ENCODE results near the gene TAF11L8. TPM values are rescaled to one million over a fixed set of nuclear protein-coding genes. Genes with fewer than 3 reads are reported as not detected.
"Not testable (repeated sequence)": the region's sequence is repeated elsewhere in the genome, so short reads cannot be mapped to it uniquely, and the experiment has no call there.

Gene TAF11L8
- not detected in 2 replicates for total RNA-seq
- long read RNA-seq = 0 reads

DNA sequence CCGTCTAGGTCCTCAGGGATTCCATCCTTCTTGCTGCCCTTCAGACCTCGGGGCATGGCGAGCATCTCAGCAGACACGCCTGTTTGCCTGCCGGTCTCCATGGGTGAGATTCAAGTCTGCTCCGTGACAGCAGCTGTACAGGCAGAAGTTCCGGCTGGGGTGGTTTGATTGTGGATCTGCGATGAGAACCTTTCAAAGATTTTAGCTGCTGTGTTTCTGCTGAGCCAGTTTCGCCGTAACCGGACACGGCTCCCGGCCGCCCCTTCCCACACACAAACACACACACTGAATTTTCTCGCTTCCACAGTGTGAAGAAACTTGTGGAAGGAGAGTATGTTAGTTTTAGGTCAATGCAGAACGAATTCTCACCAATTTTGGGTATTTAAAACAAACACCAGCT lies at the start of gene TAF11L8:
TSS of gene TAF11L8 (minus strand) at position 101 of the 400 bp plus-strand sequence.
- not testable (repeated sequence) for H3K27me3 Mint-ChIP-seq (ENCODE audit: low read depth); H3K27ac Mint-ChIP-seq (ENCODE audit: unreplicated experiment); H3K4me1 Mint-ChIP-seq; H3K36me3 Mint-ChIP-seq (ENCODE audit: low read depth); H3K9me3 Mint-ChIP-seq; DNase-seq (ENCODE audit: low read depth, low spot score); H3K4me3 Mint-ChIP-seq

- Mint-ChIP-seq H3K4me1 (no peaks in the 10 kb centered on the region), H3K27ac (ENCODE audit: unreplicated experiment) (no peak within 1 kb of the TSS), H3K9me3 (peaks cover 5% of the 10 kb centered on the region), H3K27me3 (ENCODE audit: low read depth) (no peaks in the 10 kb centered on the region), H3K36me3 (ENCODE audit: low read depth) (no peaks in the 10 kb centered on the region), H3K4me3 (no peak within 1 kb of the TSS)
- DNase-seq (ENCODE audit: low read depth, low spot score) = no peak
- TF ChIP-seq CTCF (conservative IDR thresholded peaks at IDR 0.05) = no peak
These were observed 43.4 kb upstream of the TAF11L8 start, which contains the start of gene TAF11L14 for GRCh38 chr5:17634160-17634559. Gene TAF11L14, plus strand, starts transcription at chr5:17634460.

GRCh38 chr5:17631788-17632187 lies 41.0 kb upstream of the TAF11L8 start, which contains the start of gene TAF11L13:
Gene TAF11L13, plus strand, starts transcription at chr5:17632088.
- H3K27me3 Mint-ChIP-seq (ENCODE audit: low read depth); H3K4me3 Mint-ChIP-seq; H3K4me1 Mint-ChIP-seq; DNase-seq (ENCODE audit: low read depth, low spot score); H3K36me3 Mint-ChIP-seq (ENCODE audit: low read depth); H3K27ac Mint-ChIP-seq (ENCODE audit: unreplicated experiment); H3K9me3 Mint-ChIP-seq: not testable (repeated sequence)

- Mint-ChIP-seq H3K36me3 (ENCODE audit: low read depth) (no peaks in the 10 kb centered on the region), H3K27ac (ENCODE audit: unreplicated experiment) (no peak overlapping the region), H3K4me1 (no peaks in the 10 kb centered on the region), H3K9me3 (peaks cover 4% of the 10 kb centered on the region), H3K27me3 (ENCODE audit: low read depth) (no peaks in the 10 kb centered on the region), H3K4me3 (no peak overlapping the region)
- no peak for DNase-seq (ENCODE audit: low read depth, low spot score)
- TF ChIP-seq CTCF (conservative IDR thresholded peaks at IDR 0.05) = no peak
These were observed 34.9 kb upstream of the TAF11L8 start for GRCh38 chr5:17625686-17626085.

DNA sequence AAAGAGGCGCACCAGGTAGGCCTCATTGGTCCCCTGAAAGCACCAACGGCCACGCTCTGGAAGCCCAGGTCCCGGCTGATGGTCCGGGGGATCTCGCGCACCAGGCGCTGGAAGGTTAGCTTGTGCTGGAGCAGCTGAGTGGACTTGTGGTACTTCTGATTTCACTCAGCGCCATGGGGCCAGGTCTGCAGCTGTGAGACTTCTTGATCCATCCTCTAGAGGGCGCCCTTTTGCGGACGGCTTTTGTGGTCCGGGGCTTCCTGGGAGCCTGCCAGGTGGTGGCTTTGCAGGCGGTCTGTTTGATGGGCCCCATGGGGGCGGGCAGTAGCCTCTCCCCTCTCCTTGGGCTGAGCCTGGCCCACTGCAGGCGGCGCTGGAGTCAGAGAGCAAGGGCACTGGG lies 29.9 kb upstream of the TAF11L8 start:
- no peak for DNase-seq (ENCODE audit: low read depth, low spot score)

GRCh38 chr5:17619354-17619753 lies 28.6 kb upstream of the TAF11L8 start:
- Mint-ChIP-seq H3K4me1 (no peaks in the 10 kb centered on the region), H3K27ac (ENCODE audit: unreplicated experiment) (no peak overlapping the region), H3K27me3 (ENCODE audit: low read depth) (no peaks in the 10 kb centered on the region), H3K36me3 (ENCODE audit: low read depth) (no peaks in the 10 kb centered on the region), H3K4me3 (no peak overlapping the region), H3K9me3 (peaks cover 12% of the 10 kb centered on the region)
- no peak for DNase-seq (ENCODE audit: low read depth, low spot score)
- TF ChIP-seq CTCF (conservative IDR thresholded peaks at IDR 0.05) = no peak

More for the DNA sequence above, 29.9 kb upstream of the TAF11L8 start:
- Mint-ChIP-seq H3K27ac (ENCODE audit: unreplicated experiment) (no peak overlapping the region), H3K27me3 (ENCODE audit: low read depth) (no peaks in the 10 kb centered on the region), H3K4me1 (no peaks in the 10 kb centered on the region), H3K4me3 (no peak overlapping the region), H3K36me3 (ENCODE audit: low read depth) (no peaks in the 10 kb centered on the region), H3K9me3 (peaks cover 10% of the 10 kb centered on the region)
- peak; percentile 32 for TF ChIP-seq CTCF (conservative IDR thresholded peaks at IDR 0.05)
